HCT116 (cell line): ENCODE data around the gene IL1B. TPM values are rescaled to one million over a fixed set of nuclear protein-coding genes. Genes with fewer than 3 reads are reported as not detected.

Source experiments
- ATAC-seq: fragments of 200-7000 bp; cut with Tn5 transposase; 2 replicates; pipeline ENCODE4 v1.9.1; 2020; ENCODE audit warnings: mild to moderate bottlenecking, moderate library complexity
- BruUV-seq: library from RNA; stranded (reverse); fragments of 400-500 nt; replicated peaks from 2 replicates; lab custom pipeline; 2021; lab: Mats Ljungman, UMichigan
- CTCF ChIA-PET: fragments of 300-600 bp; sonication (Branson Sonifier 250); formaldehyde crosslinking; loops from one replicate; lab custom pipeline; 2021; ENCODE audit warnings: antibody characterized with exemption; lab: Charles Lee
- POLR2A ChIA-PET: fragments of 300-600, 350-600 bp; sonication (Branson Sonifier 250); formaldehyde crosslinking; loops from one replicate; lab custom pipeline; 2021; ENCODE audit warnings: antibody characterized with exemption; lab: Charles Lee
- RAD21 ChIA-PET, 2 experiments: fragments of 300-600 bp; sonication (Branson Sonifier 250); formaldehyde crosslinking; loops; one replicate each; lab custom pipeline; 2023; ENCODE audit warnings: low total read pairs in 2 of 2; ENCODE audit not compliant: uncharacterized antibody in 2 of 2, unreplicated experiment in 2 of 2, low non-redundant PET in 1 of 2; lab: Charles Lee
- DNase-seq: peaks from one replicate; pipeline ENCODE4 v3.0.0-alpha.2; 2010; ENCODE audit warnings: low read depth, low spot score
- H2AFZ ChIP-seq: fragments of 200-600 bp; shearing (Covaris generic), sonication (generic); 2 replicates; pipeline ENCODE4 v1.6.1; 2017; ENCODE audit warnings: low read depth, mixed run types, mixed read lengths, antibody characterized with exemption, low read length; ENCODE audit not compliant: poor library complexity, severe bottlenecking
- H3K27ac ChIP-seq: 2 replicates; pipeline ENCODE4 v1.5.1; 2012; ENCODE audit warnings: low read depth, low read length
- H3K27me3 ChIP-seq: fragments of 200-600 bp; sonication (generic); 2 replicates; pipeline ENCODE4 v1.6.1; 2016; ENCODE audit warnings: mixed run types, low read length, mixed read lengths; ENCODE audit not compliant: insufficient read depth
- H3K36me3 ChIP-seq, 2 experiments: fragments of 200-500 bp in 1 of 2; fragments of 200-600 bp in 1 of 2; sonication (Bioruptor generic) in 1 of 2; sonication (generic) in 1 of 2; 2 replicates each; pipeline versions ENCODE4 v1.5.1 to v1.6.1; 2014 to 2016; ENCODE audit warnings: low read length in 2 of 2, inconsistent platforms in 1 of 2, mixed read lengths in 1 of 2, mixed run types in 1 of 2; ENCODE audit not compliant: insufficient read depth in 2 of 2, control insufficient read depth in 1 of 2
- H3K4me1 ChIP-seq, 2 experiments: fragments of 200-600 bp in 1 of 2; sonication (generic) in 1 of 2; 2 replicates each; pipeline versions ENCODE4 v1.5.1 to v1.6.1; 2012 to 2017; ENCODE audit warnings: low read length in 2 of 2, inconsistent platforms in 1 of 2, mild to moderate bottlenecking in 1 of 2, mixed read lengths in 1 of 2, mixed run types in 1 of 2, moderate library complexity in 1 of 2; ENCODE audit not compliant: insufficient read depth in 2 of 2, control insufficient read depth in 1 of 2
- H3K4me2 ChIP-seq: fragments of 200-600 bp; sonication (generic); 2 replicates; pipeline ENCODE4 v1.6.1; 2017; ENCODE audit warnings: mixed run types, low read length, mixed read lengths
- H3K4me3 ChIP-seq, 2 experiments: fragments of 200-600 bp in 1 of 2; sonication (generic) in 1 of 2; replicated peaks in 1 of 2; 2 replicates each; pipeline ENCODE4 v1.5.1; 2011 to 2016; ENCODE audit warnings: low read length in 2 of 2, control low read depth in 1 of 2, low read depth in 1 of 2, mild to moderate bottlenecking in 1 of 2, mixed read lengths in 1 of 2, mixed run types in 1 of 2
- H3K79me2 ChIP-seq: fragments of 200-600 bp; sonication (generic); 2 replicates; pipeline ENCODE4 v1.6.1; 2017; ENCODE audit warnings: mild to moderate bottlenecking, mixed run types, low read length, moderate library complexity, mixed read lengths; ENCODE audit not compliant: insufficient read depth
- H3K9ac ChIP-seq: fragments of 200-600 bp; sonication (generic); 2 replicates; pipeline ENCODE4 v1.6.1; 2016; ENCODE audit warnings: low read length, mixed read lengths
- H3K9me2 ChIP-seq: fragments of 200-600 bp; sonication (generic), shearing (Covaris generic); 2 replicates; pipeline ENCODE4 v1.6.1; 2017; ENCODE audit warnings: mixed run types, mild to moderate bottlenecking, moderate library complexity; ENCODE audit not compliant: insufficient read depth
- H3K9me3 ChIP-seq, 2 experiments: fragments of 200-500 bp in 1 of 2; fragments of 200-600 bp in 1 of 2; sonication (Bioruptor generic) in 1 of 2; sonication (generic) in 1 of 2; 2 replicates each; pipeline ENCODE4 v1.6.1; 2014 to 2017; ENCODE audit warnings: low read length in 2 of 2, mixed read lengths in 2 of 2, inconsistent platforms in 1 of 2, low read depth in 1 of 2, mild to moderate bottlenecking in 1 of 2, mixed run types in 1 of 2, moderate library complexity in 1 of 2; ENCODE audit not compliant: control insufficient read depth in 1 of 2, insufficient read depth in 1 of 2
- H4K20me1 ChIP-seq: fragments of 200-600 bp; sonication (generic), shearing (Covaris generic); 2 replicates; pipeline ENCODE4 v1.6.1; 2017; ENCODE audit warnings: mixed run types, mild to moderate bottlenecking, moderate library complexity; ENCODE audit not compliant: insufficient read depth
- RAD21 ChIP-seq: IDR thresholded peaks from 2 replicates; pipeline ENCODE4 v1.6.1; 2012; ENCODE audit warnings: low read depth, mild to moderate bottlenecking
- SIN3A ChIP-seq: IDR thresholded peaks from 2 replicates; pipeline ENCODE4 v1.6.1; 2012; ENCODE audit warnings: low read depth
- SP1 ChIP-seq: IDR thresholded peaks from 2 replicates; pipeline ENCODE4 v1.6.1; 2012; ENCODE audit warnings: low read depth
- SRF ChIP-seq: IDR thresholded peaks from 2 replicates; pipeline ENCODE4 v1.6.1; 2012; ENCODE audit warnings: low read depth
- TCF7L2 ChIP-seq: IDR thresholded peaks from 2 replicates; pipeline ENCODE4 v1.7.0; 2011; ENCODE audit warnings: borderline replicate concordance, inconsistent platforms; ENCODE audit not compliant: insufficient read depth, insufficient read length; ENCODE audit errors: extremely low read depth
- YY1 ChIP-seq: IDR thresholded peaks from 2 replicates; pipeline ENCODE4 v1.6.1; 2011; ENCODE audit warnings: low read length, low read depth, moderate library complexity, mild to moderate bottlenecking; ENCODE audit not compliant: insufficient replicate concordance; ENCODE audit errors: extremely low read depth
- ZFX ChIP-seq: fragments of 450-650 bp; IDR thresholded peaks from 2 replicates; pipeline ENCODE4 v1.6.1; 2017
- intact Hi-C: fragments of 100-400 bp; cut with micrococcal nuclease; formaldehyde crosslinking; loops from 2 replicates; pipeline ENCODE4 v1.10.0; 2022
- total RNA-seq: library from RNA; stranded (reverse); gene quantifications from one replicate; pipeline ENCODE4 v1.2.1, GENCODE V29; 2021; ENCODE audit not compliant: unreplicated experiment
- TF ChIP-seq, protein P1 (sequence below): IDR thresholded peaks from 2 replicates; pipeline ENCODE4 v1.6.1; 2011; ENCODE audit warnings: mild to moderate bottlenecking, low read length, moderate library complexity; ENCODE audit not compliant: insufficient replicate concordance; ENCODE audit errors: extremely low read depth
- TF ChIP-seq, protein P2 (sequence below), 3 experiments: fragments of 200-600 bp in 1 of 3; sonication (generic) in 1 of 3; IDR thresholded peaks in 2 of 3; conservative IDR thresholded peaks in 1 of 3; 2 replicates each; pipeline ENCODE4 v1.5.1; 2012 to 2017; ENCODE audit warnings: low read depth in 2 of 3, low read length in 2 of 3, antibody characterized with exemption in 1 of 3, borderline replicate concordance in 1 of 3, control low read depth in 1 of 3, mild to moderate bottlenecking in 1 of 3, mixed read lengths in 1 of 3, mixed run types in 1 of 3, moderate library complexity in 1 of 3; ENCODE audit not compliant: insufficient read depth in 1 of 3

IL1B gene
- total RNA-seq, 1 experiment from 2014 or later, result not detected

DNA sequence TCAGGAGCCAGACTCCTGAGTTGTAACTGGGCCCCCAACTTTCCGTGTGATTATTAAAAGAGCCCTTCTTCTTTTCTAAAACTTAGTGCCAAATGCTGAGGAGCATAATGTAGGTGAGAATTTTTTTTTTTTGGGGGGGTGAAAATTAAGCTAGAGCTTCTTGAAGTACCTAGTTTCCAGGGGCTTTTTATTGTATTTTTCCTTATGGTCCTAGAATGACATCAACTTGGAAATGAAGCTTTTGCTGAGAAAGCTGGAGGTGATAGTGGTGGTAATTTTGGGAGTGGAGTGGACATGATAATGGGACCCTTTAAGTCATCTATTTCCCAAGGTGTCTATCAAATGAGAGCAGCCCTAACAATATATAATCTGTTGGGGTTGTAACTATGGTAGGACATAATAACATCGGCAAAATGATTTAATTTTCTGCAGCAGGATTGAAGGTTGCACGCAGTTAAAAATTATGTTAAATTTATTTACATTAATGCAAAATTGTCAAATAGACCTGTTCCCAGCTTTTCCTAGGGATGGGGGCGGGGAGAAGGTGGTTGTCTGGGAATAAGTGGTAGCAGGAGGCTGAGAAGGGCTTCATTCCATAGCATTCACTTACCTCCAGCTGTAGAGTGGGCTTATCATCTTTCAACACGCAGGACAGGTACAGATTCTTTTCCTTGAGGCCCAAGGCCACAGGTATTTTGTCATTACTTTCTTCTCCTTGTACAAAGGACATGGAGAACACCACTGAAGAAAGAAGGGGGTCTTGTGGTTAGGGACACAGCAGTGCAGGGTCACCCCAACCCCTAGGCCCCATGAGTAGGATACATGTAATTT, 5.7 kb downstream of the IL1B start:
- POLR2A ChIA-PET, result interaction anchor here (1.3 kb wide), 1 partner anchor 12 kb away, joined by 3 read pairs; no protein-coding TSS in a partner anchor
- Histone ChIP-seq H3K36me3 (no peaks in the 10 kb centered on the region), H3K4me3 (no peak overlapping the region), H3K9me3 (no peaks in the 10 kb centered on the region), H3K4me2 (no peak overlapping the region), H3K79me2 (no peaks in the 10 kb centered on the region), H2AFZ (no peak overlapping the region), H3K9me2 (no peaks in the 10 kb centered on the region), H3K27ac (no peak overlapping the region), H3K9ac (no peak overlapping the region), H3K27me3 (peaks cover 2% of the 10 kb centered on the region; the same call in 1 of the 2 replicates), H3K4me1 (peaks cover 12% of the 10 kb centered on the region in 2 experiments), H4K20me1 (no peaks in the 10 kb centered on the region)
- no TSS peak for BruUV-seq
- no peak for ATAC-seq
- intact Hi-C loops, result no loop called here
- TF ChIP-seq, protein P1, sequence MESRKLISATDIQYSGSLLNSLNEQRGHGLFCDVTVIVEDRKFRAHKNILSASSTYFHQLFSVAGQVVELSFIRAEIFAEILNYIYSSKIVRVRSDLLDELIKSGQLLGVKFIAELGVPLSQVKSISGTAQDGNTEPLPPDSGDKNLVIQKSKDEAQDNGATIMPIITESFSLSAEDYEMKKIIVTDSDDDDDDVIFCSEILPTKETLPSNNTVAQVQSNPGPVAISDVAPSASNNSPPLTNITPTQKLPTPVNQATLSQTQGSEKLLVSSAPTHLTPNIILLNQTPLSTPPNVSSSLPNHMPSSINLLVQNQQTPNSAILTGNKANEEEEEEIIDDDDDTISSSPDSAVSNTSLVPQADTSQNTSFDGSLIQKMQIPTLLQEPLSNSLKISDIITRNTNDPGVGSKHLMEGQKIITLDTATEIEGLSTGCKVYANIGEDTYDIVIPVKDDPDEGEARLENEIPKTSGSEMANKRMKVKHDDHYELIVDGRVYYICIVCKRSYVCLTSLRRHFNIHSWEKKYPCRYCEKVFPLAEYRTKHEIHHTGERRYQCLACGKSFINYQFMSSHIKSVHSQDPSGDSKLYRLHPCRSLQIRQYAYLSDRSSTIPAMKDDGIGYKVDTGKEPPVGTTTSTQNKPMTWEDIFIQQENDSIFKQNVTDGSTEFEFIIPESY, result no peak
- TF ChIP-seq ZFX (no peak), SP1 (no peak), RAD21 (no peak), SRF (no peak), TCF7L2 (no peak), YY1 (no peak), SIN3A (no peak)
- TF ChIP-seq, protein P2, sequence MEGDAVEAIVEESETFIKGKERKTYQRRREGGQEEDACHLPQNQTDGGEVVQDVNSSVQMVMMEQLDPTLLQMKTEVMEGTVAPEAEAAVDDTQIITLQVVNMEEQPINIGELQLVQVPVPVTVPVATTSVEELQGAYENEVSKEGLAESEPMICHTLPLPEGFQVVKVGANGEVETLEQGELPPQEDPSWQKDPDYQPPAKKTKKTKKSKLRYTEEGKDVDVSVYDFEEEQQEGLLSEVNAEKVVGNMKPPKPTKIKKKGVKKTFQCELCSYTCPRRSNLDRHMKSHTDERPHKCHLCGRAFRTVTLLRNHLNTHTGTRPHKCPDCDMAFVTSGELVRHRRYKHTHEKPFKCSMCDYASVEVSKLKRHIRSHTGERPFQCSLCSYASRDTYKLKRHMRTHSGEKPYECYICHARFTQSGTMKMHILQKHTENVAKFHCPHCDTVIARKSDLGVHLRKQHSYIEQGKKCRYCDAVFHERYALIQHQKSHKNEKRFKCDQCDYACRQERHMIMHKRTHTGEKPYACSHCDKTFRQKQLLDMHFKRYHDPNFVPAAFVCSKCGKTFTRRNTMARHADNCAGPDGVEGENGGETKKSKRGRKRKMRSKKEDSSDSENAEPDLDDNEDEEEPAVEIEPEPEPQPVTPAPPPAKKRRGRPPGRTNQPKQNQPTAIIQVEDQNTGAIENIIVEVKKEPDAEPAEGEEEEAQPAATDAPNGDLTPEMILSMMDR (IDR thresholded peaks at IDR 0.05 in 2 of 3, conservative IDR thresholded peaks at IDR 0.05 in 1 of 3; ENCODE audit: borderline replicate concordance in 1 of 3, insufficient read depth in 1 of 3, low read depth in 2 of 3, low read length in 2 of 3), result no peak
- CTCF ChIA-PET, result no interaction called here
- RAD21 ChIA-PET, result no interaction called here
- DNase-seq, result no peak
